GM20000 (cell line): ENCODE data around the gene QRICH2.

ENCODE experiments used
- DNase-seq: peaks from one replicate; pipeline ENCODE4 v3.0.0; 2012; ENCODE audit warnings: low spot score
- CTCF ChIP-seq: IDR thresholded peaks from 2 replicates; pipeline ENCODE4 v1.5.1; 2012; ENCODE audit warnings: mild to moderate bottlenecking, control low read depth; ENCODE audit errors: extremely low read depth, missing control alignments

QRICH2 gene

GRCh38 chr17:76307966-76308338 lies at the start of gene QRICH2:
TSS of gene QRICH2 (minus strand) at chr17:76308276. CDS start at chr17:76307998, 278 bp downstream.
- no peak for DNase-seq
- TF ChIP-seq CTCF = no peak

GRCh38 chr17:76357597-76358158 lies 49.6 kb upstream of the QRICH2 start:
- no peak for TF ChIP-seq CTCF

GRCh38 chr17:76356803-76357456 lies 48.9 kb upstream of the QRICH2 start:
- TF ChIP-seq CTCF = no peak
- DNase-seq = no peak

More at GRCh38 chr17:76357597-76358158, 49.6 kb upstream of the QRICH2 start:
- DNase-seq = no peak

- TF ChIP-seq CTCF = no peak
- DNase-seq = no peak
Observed at GRCh38 chr17:76354747-76355310, 46.8 kb upstream of the QRICH2 start.

- DNase-seq = no peak
- no peak for TF ChIP-seq CTCF
Observed at GRCh38 chr17:76354317-76354729, 46.2 kb upstream of the QRICH2 start.

- peak; percentile 95 for DNase-seq
- TF ChIP-seq CTCF = no peak
Observed at GRCh38 chr17:76353599-76354316, 45.7 kb upstream of the QRICH2 start, which contains the start of gene PRPSAP1. TSS of gene PRPSAP1 (minus strand) at chr17:76353916. CDS start at chr17:76353703, 213 bp downstream.
